ENCODE measurements around the gene LRRC43.

LRRC43 gene

GRCh38 chr12:122225683-122226365 lies 42.9 kb downstream of the LRRC43 start, which contains the start of gene DIABLO:
TSS of gene DIABLO (minus strand) at chr12:122226052. CDS start at chr12:122226014, 38 bp downstream.
- peak; percentile 100 for DNase-seq (ENCODE audit: low spot score)

DNA sequence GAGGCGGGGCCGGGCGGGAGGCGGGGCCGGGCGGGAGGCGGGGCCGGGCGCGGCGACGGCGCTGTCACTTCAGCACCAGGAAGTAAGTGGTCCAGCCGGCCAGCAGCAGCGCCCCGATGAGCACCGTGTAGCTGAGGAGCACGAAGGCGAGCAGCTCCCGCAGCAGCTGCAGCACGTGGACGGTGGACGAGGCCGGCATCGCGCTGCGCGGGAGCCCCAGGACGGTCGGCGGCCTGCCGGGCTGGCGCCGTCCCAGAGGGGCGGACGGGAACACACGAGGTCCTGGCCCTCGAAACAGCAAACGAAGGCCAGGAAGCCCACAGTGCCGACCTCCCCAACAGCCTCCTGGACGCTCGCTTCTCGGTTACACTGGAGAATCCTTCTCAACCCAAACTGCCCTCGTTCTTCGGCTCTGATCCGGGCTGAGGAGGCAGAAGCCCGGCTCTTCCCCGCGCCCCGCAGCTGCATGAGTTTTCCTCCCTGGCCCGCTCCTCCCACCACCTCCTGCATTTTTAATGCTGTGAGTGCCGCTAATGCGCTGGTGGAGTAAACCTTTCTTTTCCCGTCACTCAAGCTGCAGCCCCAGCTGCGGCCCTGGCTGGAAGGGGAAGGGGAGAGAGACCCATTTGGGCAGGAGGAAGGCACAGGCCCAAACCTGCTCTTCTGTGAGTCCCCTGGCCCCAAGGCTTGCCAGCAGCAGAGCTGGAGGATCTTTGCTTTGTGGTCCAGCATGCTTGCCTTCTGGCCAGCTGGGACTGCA lies 43.6 kb downstream of the LRRC43 start:
- DNase-seq (ENCODE audit: low spot score): no peak

- DNase-seq (ENCODE audit: low spot score): no peak
These were observed 44.4 kb downstream of the LRRC43 start for GRCh38 chr12:122227341-122227740.

DNA sequence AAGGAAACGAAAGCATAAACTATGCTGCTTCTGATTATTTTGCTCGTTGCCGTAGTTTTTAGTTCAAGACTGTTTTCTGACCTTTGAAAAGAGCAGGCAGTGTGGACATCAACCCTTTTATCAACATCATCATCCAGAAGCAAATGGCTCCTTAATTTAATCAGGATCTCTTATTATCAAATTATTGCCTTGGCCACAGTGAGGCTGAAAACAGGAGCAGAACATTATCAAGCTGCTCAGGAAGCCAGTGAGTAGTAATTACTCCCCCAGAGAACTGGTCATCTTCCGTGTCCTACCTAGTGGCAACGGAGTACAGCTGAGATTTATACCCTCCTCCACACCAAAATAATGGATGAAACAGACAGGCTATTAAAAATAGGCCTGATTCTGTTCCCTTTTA lies 45.2 kb downstream of the LRRC43 start:
- no peak for DNase-seq (ENCODE audit: low spot score)

DNA sequence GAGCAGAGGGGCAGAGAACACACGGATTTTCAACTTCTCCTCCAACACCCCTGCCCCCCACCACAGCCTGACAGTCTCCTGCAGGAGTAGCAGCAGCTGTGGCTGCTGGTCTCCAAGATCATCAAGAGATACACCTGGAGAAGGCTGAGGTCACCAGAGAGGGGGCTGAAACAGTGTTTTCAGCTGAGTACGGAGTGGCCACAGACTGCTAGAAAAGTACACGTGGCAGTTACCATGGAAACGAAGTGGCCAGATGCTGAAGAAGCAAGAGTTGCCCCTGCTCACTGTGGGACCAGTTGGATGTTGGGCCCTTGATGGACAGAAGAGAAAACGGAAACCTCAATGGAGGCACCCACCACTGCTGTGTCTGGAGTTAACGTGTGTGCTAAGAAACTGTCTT lies 47.9 kb downstream of the LRRC43 start:
- no peak for DNase-seq (ENCODE audit: low spot score)

DNA sequence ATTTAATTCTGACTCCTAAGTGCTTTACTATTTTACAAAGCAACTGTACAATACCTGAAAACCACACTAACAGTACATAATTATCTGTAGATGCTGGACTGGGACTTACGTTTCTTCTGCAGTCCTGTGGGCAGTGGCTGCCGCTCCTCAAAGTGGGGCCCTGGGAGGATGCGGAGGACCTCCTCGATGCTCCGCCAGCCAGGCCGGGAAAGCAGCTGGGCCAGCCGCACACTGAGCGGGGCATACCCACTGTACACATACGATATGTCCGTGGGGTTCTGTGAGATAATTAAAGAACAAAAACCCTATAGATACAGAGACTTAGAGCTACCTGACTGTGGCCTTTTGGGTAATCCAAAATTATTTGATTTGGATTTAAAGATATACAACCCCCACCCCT lies 49.8 kb downstream of the LRRC43 start:
- DNase-seq (ENCODE audit: low spot score): no peak

- DNase-seq (ENCODE audit: low spot score): no peak
These were observed 52.8 kb downstream of the LRRC43 start for GRCh38 chr12:122235741-122236140.

DNA sequence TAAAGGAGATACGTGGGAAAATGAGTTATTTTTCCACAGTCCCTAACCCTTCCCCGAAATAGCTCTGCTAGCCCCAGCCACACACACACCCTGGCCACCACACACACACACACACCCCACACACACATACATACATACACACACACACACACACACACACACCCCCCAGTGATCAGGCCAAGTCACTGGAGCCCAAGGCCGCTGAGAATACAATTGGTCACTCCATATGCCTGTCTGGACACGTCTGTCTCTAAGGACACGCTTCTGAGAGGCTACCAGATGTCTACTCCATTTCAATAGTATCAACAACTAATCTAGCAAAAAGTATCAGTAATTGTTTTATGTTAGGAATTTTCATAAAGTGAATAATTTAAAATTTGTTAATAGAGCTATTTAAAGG lies 55.9 kb downstream of the LRRC43 start:
- DNase-seq (ENCODE audit: low spot score): no peak

DNA sequence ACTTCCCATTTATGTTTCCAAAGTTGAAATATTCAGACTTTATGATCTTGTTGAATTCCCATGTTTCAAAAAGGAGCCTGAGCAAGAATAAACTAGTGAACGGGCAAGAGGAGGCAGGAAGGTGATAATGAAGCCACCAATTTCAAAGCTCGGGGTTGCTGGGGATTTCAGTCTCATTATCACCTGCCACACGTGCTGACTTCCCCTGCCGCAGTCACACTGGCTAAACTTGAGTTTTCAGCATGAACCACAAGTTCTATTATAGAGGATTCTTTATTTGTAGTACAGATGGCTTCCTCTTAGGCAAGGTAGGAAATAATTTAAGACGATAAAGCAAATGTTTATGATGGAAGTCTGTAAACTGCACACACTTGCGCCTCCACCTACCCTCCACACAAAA lies 61.0 kb downstream of the LRRC43 start:
- no peak for DNase-seq (ENCODE audit: low spot score)

GRCh38 chr12:122244565-122245371 lies 61.8 kb downstream of the LRRC43 start:
- no peak for DNase-seq (ENCODE audit: low spot score)

GRCh38 chr12:122245553-122245952 lies 62.6 kb downstream of the LRRC43 start:
- no peak for DNase-seq (ENCODE audit: low spot score)

DNA sequence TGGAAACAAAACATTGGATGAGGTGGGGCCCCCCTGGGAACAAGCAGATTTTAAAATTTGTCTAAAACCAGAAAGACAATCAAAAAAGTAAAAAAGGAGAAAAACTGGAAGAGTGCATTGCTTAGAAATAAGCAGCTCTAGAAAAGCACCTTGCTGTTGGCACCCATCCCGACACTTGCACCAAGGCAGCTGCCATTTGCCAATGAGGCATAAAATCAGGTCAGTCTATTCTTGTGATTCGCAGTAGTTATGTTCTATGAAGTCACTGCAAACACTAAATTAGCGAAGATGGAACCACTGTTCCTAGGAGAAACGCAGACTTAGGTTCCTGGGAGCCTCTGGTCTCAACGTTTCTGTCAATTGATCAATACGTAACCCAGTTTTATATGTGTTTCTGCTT lies 67.1 kb downstream of the LRRC43 start:
- DNase-seq (ENCODE audit: low spot score): peak; percentile 19

DNA sequence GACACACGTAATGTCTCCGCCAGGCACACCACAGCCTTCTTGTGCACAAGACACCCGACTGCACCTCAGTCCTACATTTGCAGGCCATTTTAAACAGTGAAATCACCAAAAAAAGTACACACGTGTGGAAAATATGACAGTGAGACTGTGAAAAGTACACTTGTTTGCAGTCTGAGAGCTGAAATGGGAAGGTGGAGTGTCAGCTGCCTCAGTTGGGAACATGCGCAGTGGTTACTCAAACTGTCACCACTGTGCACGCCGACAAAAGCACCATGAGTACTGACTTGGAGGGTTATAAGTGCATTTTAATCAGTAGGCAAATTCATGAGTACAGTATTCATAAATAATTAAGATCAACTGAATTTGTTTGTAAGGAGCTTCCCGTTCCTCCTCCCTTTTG lies 67.6 kb downstream of the LRRC43 start:
- peak; percentile 26 for DNase-seq (ENCODE audit: low spot score)
